Measurements from ENCODE around the gene POLR1A. TPM values are rescaled to one million over a fixed set of nuclear protein-coding genes. Genes with fewer than 3 reads are reported as not detected.

POLR1A gene
- total RNA-seq, 1 donor from 2014 or later = 23.8 TPM

DNA sequence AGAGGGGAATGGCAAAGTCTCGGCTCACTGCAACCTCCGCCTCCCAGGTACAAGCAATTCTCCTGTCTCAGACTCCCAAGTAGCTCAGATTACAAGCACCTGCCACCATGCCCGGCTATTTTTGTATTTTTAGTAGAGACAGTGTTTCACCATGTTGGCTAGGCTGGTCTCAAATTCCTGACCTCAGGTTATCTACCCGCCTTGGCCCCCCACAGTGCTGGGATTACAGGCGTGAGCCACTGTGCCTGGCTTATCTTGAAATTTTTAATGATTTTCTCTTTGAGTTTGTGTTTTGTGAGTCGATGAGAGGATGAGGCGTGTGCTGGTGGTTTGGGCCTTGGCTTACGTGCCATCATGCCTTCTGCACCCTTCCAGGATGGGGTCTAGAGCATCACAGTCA, 115.6 kb downstream of the POLR1A start:
- H4K20me1 ChIP-seq (ENCODE audit: low read depth) = no peaks in the 10 kb centered on the region
- no peaks in the 10 kb centered on the region for H3K4me1 ChIP-seq
- H3K4me2 ChIP-seq = no peak overlapping the region
- Mint-ChIP-seq H3K4me3 (no peak overlapping the region), H3K36me3 (no peaks in the 10 kb centered on the region), H3K9me3 (no peaks in the 10 kb centered on the region), H3K4me1 (no peaks in the 10 kb centered on the region), H3K27ac (peak overlapping the region; percentile 24), H3K27me3 (ENCODE audit: insufficient read depth, low read depth) (no peaks in the 10 kb centered on the region)
- no peaks in the 10 kb centered on the region for H3F3A ChIP-seq (ENCODE audit: low read depth)
- H3K9ac ChIP-seq = no peak overlapping the region
- H3K27me3 ChIP-seq = no peaks in the 10 kb centered on the region
- H3K27ac ChIP-seq = no peak overlapping the region
- H3K79me2 ChIP-seq (ENCODE audit: low read depth) = no peaks in the 10 kb centered on the region
- H3K4me3 ChIP-seq = no peak overlapping the region
- no peak for TF ChIP-seq EZH2phosphoT487 (IDR thresholded peaks at IDR 0.05)
- TF ChIP-seq, protein P1, sequence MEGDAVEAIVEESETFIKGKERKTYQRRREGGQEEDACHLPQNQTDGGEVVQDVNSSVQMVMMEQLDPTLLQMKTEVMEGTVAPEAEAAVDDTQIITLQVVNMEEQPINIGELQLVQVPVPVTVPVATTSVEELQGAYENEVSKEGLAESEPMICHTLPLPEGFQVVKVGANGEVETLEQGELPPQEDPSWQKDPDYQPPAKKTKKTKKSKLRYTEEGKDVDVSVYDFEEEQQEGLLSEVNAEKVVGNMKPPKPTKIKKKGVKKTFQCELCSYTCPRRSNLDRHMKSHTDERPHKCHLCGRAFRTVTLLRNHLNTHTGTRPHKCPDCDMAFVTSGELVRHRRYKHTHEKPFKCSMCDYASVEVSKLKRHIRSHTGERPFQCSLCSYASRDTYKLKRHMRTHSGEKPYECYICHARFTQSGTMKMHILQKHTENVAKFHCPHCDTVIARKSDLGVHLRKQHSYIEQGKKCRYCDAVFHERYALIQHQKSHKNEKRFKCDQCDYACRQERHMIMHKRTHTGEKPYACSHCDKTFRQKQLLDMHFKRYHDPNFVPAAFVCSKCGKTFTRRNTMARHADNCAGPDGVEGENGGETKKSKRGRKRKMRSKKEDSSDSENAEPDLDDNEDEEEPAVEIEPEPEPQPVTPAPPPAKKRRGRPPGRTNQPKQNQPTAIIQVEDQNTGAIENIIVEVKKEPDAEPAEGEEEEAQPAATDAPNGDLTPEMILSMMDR (IDR thresholded peaks at IDR 0.05) = no peak
- TF ChIP-seq EZH2 (IDR thresholded peaks at IDR 0.05) = no peak
- H2AFZ ChIP-seq (replicated peaks) = no peak overlapping the region
- no peaks in the 10 kb centered on the region for H3K9me3 ChIP-seq (ENCODE audit: low read depth)
- no peaks in the 10 kb centered on the region for H3K36me3 ChIP-seq
- no peak for DNase-seq (ENCODE audit: low spot score)

DNA sequence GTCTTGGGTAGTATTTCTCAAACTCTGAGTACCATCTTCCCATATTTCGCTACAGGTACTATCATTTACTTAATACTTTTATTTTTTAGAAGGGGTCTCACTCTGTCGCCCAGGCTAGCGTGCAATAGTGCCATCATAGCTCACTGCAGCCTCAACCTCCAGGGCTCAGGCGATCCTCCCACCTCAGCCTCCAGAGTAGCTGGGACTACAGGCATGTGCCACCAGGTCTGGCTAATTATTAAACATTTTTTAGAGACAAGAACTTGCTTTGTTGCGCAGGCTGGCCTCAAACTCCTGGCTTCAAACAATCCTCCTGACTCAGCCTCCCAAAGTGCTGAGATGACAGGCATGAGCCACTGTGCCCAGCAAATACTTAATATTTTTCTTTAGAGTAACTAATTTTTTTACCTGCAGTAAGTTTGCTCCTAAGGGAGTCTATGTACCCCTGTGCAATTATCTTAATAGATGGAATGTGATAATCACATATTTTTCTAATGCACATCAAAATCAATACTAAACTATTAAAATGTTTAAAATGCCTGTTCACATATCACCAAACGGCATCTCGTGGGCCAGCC, 116.3 kb downstream of the POLR1A start:
- H3K36me3 ChIP-seq = no peaks in the 10 kb centered on the region
- H3K4me3 ChIP-seq = no peak overlapping the region
- no peaks in the 10 kb centered on the region for H3K79me2 ChIP-seq (ENCODE audit: low read depth)
- no peak overlapping the region for H3K4me2 ChIP-seq
- H3K27ac ChIP-seq = no peak overlapping the region
- H3K9me3 ChIP-seq (ENCODE audit: low read depth) = no peaks in the 10 kb centered on the region
- no peak for DNase-seq (ENCODE audit: low spot score)
- H3K4me1 ChIP-seq = no peaks in the 10 kb centered on the region
- TF ChIP-seq EZH2phosphoT487 (IDR thresholded peaks at IDR 0.05) (no peak), EZH2 (IDR thresholded peaks at IDR 0.05) (no peak)
- TF ChIP-seq, protein P1 (IDR thresholded peaks at IDR 0.05) = no peak
- no peak overlapping the region for H3K9ac ChIP-seq
- no peaks in the 10 kb centered on the region for H3K36me3 Mint-ChIP-seq
- no peaks in the 10 kb centered on the region for H3K9me3 Mint-ChIP-seq
- no peak overlapping the region for H2AFZ ChIP-seq (replicated peaks)
- H3K4me1 Mint-ChIP-seq = no peaks in the 10 kb centered on the region
- no peaks in the 10 kb centered on the region for H3F3A ChIP-seq (ENCODE audit: low read depth)
- no peaks in the 10 kb centered on the region for H3K27me3 ChIP-seq
- H4K20me1 ChIP-seq (ENCODE audit: low read depth) = no peaks in the 10 kb centered on the region
- no peak overlapping the region for H3K4me3 Mint-ChIP-seq
- H3K27me3 Mint-ChIP-seq (ENCODE audit: insufficient read depth, low read depth) = no peaks in the 10 kb centered on the region
- no peak overlapping the region for H3K27ac Mint-ChIP-seq

DNA sequence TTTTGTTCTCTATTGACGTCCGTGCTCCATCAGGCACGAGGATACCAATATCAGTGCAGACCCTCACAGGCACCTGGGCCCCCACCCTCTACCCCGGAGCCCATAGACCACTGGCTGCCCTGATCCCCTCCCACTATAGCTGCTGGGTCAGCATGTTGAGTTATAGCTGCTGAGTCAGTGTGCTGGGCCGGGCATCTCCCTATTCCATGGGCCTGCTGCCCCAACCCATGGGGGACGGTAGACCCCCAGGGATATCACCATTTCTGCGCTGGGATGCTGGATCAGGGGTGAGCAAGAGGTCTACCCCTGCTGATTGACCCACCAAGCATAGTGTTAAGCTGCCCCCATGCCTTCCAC, 116.8 kb downstream of the POLR1A start:
- no peaks in the 10 kb centered on the region for H3K27me3 Mint-ChIP-seq (ENCODE audit: insufficient read depth, low read depth)

More for the DNA sequence above, 116.8 kb downstream of the POLR1A start:
- H3K9me3 Mint-ChIP-seq = no peaks in the 10 kb centered on the region
- H3K4me3 Mint-ChIP-seq = no peak overlapping the region
- H3K36me3 ChIP-seq = no peaks in the 10 kb centered on the region
- no peak overlapping the region for H3K27ac Mint-ChIP-seq
- no peaks in the 10 kb centered on the region for H3K4me1 Mint-ChIP-seq
- TF ChIP-seq EZH2 (IDR thresholded peaks at IDR 0.05) (no peak), EZH2phosphoT487 (IDR thresholded peaks at IDR 0.05) (no peak)
- TF ChIP-seq, protein P1 (IDR thresholded peaks at IDR 0.05) = no peak
- no peaks in the 10 kb centered on the region for H3K27me3 ChIP-seq
- H3K4me2 ChIP-seq = no peak overlapping the region
- no peak for DNase-seq (ENCODE audit: low spot score)
- H3K9ac ChIP-seq = no peak overlapping the region
- no peaks in the 10 kb centered on the region for H3F3A ChIP-seq (ENCODE audit: low read depth)
- no peak overlapping the region for H3K27ac ChIP-seq
- H3K9me3 ChIP-seq (ENCODE audit: low read depth) = no peaks in the 10 kb centered on the region
- H3K79me2 ChIP-seq (ENCODE audit: low read depth) = no peaks in the 10 kb centered on the region
- H2AFZ ChIP-seq (replicated peaks) = no peak overlapping the region
- H3K4me1 ChIP-seq = no peaks in the 10 kb centered on the region
- no peaks in the 10 kb centered on the region for H4K20me1 ChIP-seq (ENCODE audit: low read depth)
- no peak overlapping the region for H3K4me3 ChIP-seq
- H3K36me3 Mint-ChIP-seq = no peaks in the 10 kb centered on the region
